SK-N-DZ (cell line): ENCODE data around the gene AJAP1.
"Not testable (repeated sequence)": the region's sequence is repeated elsewhere in the genome, so short reads cannot be mapped to it uniquely, and the experiment has no call there.

ENCODE experiments used
- DNase-seq: peaks from one replicate; pipeline ENCODE4 v3.0.0-alpha.2; 2015; ENCODE audit warnings: low spot score

Gene AJAP1

DNA sequence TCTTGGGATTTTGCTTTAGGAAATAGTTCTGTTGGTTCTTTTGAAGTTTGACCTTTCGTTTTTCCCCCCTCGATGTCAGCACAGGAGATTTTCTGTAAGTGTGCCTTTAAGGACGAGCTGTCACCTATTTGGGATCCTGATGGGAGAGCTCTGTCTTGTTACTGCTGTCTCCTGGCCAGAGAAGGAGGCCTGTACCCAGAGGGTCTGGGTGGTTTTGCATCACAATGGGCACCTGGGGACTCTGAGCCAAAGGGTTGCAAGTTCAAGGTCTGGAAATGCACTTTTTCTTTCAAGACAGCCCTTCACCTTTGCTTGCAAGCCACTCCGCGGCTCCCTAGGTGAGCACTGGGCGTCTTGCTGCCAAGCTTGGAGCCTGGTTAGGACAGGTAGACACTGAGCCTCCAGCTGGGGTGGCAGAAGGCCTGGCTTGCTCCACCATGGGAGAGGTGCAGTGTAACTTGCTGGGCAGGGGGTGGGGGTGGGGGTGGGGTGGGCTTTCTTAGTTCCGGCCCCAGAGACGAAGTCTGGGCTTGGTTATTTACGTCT, 2.9 kb downstream of the AJAP1 start:
- no peak for DNase-seq

DNA sequence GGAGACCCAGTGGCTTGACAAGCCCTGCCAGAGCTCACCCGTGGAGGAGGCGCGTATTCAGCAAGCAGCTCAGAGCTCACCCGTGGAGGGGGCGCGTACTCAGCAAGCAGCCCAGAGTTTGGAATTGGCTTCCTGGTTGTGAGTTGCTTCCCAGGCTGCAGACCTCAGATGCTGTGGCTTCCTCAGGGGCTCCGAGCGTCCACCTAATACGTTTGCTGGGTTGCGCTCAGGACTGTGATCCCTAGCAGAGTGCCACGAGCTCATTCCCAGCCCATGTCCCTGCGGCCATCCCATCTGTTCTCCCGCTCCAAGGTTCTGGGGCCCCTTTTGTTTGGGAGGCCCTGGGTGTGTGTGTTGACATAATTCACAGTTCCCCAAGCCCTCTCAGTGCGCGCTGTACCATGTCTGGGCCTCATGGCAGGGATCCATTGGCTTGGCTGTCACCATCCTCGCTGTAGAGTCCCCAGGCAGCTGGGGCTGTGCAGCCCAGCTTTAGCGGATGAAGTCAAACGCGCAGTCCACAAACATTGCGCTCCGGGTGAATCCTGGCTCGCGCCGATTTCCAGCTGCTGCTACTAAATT, 3.6 kb downstream of the AJAP1 start:
- DNase-seq: no peak

DNA sequence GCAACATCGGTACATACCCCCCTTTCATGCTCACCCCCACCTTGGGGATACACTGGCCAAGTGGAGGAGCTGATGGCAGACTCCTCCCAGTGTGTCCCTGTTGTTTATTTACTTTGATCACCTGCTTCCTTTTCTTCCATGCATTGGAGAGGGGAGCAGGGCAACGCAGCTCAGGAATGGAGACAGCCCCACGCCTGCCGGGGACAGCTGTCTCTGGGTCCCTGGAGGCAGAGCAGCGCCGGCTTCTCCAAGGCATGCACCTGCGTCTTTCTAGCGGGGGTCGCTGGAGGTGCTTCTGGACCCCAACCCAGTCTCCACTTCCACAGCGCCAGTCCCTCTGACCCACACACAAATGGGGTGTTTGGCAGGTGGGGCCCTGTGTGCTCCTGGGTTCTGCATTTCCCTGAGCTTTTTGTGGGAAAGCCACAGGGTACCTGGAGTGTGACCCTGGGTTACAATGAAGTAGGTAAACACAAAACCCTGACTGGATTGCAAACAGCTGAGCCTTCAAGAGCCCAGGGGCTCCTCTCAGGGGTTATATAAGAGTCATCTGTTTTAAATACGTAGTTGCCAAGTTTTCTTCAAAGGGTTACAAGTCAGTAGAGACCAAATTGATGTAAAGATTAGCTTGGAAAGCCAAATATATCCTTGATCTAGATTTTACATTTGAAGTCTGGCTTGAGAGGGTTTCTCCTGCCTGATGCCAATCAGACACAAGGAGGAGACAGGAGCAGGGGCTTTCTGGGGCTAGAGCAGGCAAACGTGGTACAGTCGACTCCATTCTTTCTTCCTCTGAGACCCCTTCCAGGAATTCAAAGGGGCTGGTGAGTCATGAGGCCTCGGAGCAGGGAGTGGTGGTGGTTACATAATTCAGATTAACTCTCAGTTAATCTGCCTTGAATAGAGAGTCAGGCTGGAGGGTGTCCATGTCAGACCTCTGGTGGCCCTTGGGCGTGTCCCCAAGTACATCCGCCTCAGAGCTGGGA, 4.5 kb downstream of the AJAP1 start:
- DNase-seq: no peak

DNA sequence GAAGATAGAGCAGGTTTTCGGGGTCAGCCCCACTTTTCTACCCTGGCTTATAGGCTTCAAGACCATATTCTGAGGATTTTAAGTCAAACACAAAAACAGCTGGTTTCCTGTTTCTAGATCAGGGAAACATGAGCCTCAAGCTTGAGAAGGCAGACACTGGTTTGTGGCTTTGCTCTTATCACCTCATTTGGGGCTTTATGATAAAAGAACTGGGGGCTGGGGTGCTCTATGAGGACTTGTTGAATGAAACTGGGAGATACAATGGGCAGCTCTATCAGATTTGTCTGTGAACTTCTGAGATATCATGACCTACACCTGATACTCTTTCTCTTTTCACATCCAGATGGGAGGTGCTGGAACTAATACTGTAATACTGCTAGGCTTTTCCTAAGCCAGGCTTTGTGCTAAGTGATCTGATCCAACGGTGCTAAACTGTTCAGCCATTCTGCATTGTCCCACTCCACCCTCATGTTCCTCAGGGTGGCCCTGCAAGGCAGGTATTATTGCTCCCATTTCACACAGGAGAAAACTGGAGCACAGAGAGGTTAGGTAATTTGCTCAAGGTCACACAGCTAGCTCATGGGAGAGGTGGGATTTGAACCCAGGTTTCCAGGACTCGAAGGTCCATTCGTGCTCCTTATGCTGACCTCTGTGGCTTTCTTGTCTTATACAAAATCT, 6.6 kb downstream of the AJAP1 start:
- no peak for DNase-seq

DNA sequence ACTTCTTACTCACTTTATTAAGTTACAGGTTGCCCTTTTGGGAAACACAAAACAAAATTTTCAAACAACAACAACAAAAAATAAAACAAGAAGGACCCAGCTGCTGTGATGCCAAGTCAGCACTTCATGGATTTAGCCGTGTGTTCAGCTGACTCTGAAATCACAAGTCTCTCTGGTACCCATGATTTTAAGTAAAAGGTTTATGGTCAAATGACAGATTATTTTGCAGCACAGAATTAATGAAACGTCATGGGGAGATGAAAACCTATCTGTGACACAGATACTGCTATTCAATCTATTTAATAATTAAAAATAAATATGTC, 7.1 kb downstream of the AJAP1 start:
- DNase-seq: no peak

DNA sequence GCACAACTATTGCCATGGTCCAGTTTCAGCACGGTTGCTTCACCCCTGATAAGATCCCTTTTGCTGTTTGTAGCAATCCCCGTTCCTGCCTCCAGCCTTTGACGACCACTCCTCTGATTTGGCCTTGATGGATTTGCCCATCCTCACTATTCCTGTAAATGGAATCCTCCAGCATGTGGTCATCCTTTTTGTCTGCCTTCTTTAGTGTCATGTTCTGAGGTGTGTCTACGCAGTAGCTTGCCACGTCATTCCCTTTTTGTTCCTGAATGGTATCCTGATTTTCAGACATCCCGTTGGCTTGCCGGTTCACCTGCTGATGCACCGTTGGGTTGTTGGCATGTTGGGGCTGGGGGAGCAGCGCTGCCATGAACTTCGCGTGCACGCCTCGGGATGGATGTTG, 7.8 kb downstream of the AJAP1 start:
- DNase-seq: no peak

DNA sequence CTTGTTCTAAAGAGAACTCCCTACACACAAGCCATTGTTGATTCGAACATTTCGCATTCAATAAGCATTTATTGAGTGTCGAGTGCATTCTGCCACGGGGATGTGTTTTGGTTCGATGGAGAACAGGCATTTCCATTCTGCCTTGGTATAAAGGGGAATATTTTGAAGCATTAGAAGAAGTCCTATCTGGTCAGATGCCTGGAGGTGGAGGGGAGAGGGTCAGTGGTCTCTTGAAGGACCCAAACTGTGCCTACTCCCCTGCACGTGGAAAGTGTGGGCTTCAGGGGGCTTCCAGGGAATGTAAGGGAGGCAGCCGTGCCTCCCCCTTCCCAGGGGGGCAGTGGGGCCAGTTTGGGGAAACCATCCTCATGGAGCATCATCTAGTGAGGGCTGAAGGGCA, 8.3 kb downstream of the AJAP1 start:
- DNase-seq: no peak

DNA sequence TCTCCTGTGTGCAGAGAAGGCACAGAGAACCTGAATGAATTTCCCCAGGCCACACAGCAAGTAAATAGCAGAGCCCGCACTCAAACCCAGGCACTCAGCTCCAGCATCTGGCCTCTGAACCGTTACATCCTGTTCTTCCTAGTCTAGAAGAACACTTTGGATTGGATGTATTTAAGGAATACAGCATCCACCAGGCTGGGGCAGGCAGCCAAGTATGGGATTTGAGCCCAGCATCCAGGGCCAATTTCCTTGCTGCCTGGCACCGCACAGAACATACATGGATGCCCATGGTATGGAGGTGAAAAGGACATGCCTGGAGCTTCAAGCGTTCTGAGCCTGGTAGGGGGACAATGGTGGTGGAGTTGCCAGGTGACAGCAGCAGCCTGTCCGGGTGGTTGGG, 9.7 kb downstream of the AJAP1 start:
- no peak for DNase-seq

DNA sequence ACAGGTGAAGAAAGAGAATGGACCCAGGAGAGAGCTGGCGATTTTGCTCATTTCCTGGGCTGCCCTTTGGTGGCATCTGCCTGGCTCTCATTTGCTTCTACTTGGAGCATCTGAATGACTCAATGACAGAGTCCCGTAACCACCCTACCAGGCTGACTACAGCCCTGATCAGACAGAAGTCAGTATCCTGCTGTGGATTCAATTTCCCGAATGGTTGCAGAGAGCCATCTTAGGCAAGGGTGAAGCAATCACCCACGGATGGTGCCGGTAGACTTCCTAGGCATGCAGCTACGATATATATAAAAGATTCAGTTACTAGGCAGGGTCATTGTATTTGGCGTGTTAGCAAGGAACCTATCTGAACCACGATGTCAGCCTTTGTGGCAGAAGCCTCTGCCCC, 10.2 kb downstream of the AJAP1 start:
- DNase-seq: no peak

DNA sequence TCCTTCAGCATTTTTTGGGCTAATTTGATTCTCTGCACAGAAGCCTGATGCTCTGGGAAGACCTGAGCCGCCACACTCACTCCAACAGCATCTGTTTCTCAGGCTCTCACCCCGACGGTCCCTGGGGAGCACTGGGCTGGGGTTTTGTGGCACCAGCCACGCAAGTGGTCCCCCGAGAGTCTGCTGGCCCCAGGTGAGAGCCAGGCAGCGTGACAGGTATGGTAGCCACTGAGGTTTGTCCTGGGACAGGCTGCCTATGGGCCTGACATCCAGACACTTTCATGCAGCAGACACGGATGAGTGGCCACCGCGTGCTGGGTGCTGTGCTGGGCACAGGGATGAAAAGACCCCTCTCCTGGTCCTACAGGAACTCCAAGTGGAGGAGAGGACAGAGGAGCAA, 11.0 kb downstream of the AJAP1 start:
- DNase-seq: no peak

DNA sequence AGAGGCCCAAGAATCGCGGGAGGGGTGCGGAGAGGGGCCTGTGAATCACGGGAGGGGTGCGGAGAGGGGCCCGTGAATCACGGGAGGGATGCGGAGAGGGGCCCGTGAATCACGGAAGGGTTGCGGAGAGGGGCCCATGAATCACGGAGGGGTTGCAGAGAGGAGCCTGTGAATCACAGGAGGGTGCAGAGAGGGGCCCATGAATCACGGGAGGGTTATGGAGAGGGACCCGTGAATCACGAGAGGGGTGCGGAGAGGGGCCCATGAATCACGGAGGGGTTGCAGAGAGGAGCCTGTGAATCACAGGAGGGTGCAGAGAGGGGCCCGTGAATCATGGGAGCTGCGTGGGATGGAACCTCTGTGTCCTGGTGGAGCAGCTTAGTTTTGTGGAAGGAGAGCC, 12.3 kb downstream of the AJAP1 start:
- DNase-seq: not testable (repeated sequence)

DNA sequence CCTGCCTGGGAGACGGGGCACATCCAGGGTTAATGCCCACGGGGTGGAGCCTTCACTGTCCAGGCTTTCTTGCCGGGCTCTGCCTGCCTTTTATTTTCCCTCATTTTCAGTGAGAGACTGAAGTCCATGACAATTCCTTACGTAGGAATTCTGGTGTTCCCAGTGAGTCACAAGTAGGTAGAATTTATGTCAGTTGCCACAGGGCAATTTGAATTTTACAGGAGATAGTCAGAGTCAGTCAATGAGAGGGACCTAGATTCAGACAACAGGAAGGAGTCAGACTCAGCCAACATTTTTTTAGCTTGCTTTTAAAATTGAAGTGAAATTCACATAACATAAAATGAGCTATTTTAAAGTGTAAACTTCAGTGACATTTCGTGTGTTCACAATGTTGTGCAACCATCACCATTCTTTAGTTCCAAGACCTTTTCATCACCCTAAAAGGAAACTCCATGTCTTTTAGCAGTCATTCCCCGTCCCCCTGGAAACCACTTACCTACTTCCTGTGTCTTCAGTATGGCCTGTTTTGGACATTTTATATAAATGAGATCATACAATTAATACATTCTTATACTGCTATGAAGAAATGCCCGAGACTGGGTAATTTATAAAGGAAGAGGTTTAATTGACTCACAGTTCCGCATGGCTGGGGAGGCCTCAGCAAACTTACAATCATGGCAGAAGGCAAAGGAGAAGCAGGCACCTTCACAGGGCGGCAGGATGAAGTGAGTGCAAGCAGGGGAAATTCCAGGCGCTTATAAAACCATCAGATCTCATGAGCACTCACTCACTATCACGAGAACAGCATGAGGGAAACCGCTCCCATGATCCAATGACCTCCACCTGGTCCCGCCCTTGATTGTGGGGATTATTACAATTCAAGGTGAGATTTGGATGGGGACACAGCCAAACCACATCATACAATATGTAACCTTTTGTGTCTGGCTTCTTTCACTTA, 14.6 kb downstream of the AJAP1 start:
- no peak for DNase-seq

DNA sequence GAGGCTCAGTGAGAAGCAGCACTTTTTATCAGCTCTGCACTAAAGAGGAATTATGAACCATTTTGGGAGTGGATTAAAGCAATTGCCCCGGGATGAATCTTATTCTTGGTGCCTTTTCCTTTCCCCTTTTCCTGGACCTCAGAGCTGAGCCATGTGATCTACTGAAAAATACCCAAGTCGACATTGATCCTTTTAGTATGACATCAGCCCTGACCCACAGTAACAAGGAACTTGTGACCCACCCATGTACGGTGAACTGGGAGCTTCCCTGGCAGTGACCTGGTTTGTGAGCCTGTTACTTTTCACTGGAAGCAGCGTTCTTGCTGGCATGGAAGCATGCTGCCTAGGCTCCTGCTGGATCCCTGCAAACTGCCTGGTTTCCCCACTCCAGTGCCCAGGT, 15.9 kb downstream of the AJAP1 start:
- no peak for DNase-seq

DNA sequence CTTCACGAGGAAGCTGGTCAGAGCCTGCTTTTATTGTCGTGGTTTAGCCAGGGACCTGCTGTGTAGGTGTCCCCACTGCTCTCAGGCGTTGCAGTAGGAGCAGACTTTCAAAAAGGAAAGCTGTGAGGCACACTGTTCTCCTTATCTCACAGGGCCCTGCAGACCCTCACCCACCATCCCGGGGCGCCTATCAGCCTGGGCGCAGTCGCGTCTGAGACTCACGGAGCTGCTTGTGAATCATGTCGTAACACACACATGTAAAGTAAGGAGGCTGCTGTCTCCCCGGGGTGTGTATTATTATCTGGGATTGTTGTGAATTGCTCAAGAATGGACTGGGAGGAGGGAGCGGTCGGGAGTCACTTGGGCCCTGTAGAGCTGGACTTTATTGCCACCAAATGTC, 17.4 kb downstream of the AJAP1 start:
- no peak for DNase-seq

DNA sequence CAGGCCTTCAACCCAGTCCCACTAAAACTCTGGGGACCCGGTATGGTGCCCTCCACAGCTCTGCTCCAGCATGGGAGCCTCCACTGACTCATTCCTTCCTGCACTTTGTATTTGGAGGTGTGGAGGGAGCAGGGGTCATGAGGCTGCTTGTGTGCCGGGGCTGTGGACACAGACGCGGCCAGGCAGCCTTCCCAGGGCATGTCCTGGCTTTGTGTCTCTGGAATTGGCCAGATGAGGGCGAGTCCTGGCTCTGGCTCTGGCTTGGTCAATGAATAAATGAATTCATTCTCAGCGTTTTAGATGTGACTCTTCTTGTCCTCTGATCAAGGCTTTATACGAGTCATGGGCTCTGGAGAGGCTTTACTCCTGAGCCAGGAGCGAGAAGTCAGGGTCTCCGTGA, 19.1 kb downstream of the AJAP1 start:
- DNase-seq: no peak

DNA sequence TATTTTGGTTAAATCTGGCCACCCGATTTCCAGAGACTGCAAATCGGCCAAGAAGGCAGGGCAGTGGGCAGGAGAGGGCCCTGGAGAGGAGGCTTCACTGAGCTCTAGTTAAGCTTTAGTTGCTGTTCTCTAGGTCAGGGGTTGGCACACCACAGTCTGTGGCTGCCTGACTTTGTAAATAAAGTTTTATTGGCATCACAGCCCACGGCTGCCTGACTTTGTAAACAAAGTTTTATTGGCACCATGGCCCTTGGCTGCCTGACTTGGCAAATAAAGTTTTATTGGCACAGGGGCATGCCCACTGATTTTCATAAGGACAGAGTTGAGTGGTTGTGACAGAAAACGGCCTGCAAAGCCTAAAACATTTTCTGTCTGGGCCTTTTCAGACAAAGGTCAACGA, 19.7 kb downstream of the AJAP1 start:
- no peak for DNase-seq

DNA sequence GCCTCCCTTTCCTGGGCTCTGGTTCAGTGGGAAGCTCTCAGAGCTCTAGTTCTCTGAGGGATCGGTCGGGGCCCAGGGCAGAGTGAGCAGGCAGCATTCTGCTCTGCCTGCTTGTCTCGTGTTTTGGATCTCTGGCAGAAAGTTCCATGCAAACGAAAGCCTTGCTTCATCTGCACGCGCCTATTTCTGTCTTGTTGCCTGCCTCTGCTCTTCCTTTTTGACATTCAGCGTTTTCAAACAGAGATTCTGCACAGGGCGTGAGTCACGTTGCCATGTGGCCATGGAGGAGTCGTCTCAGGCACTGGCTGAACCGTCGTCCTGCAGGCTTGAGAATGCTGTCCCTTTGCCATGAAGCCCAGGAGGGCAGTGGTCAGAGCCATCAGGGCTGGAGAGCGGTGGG, 20.3 kb downstream of the AJAP1 start:
- no peak for DNase-seq

DNA sequence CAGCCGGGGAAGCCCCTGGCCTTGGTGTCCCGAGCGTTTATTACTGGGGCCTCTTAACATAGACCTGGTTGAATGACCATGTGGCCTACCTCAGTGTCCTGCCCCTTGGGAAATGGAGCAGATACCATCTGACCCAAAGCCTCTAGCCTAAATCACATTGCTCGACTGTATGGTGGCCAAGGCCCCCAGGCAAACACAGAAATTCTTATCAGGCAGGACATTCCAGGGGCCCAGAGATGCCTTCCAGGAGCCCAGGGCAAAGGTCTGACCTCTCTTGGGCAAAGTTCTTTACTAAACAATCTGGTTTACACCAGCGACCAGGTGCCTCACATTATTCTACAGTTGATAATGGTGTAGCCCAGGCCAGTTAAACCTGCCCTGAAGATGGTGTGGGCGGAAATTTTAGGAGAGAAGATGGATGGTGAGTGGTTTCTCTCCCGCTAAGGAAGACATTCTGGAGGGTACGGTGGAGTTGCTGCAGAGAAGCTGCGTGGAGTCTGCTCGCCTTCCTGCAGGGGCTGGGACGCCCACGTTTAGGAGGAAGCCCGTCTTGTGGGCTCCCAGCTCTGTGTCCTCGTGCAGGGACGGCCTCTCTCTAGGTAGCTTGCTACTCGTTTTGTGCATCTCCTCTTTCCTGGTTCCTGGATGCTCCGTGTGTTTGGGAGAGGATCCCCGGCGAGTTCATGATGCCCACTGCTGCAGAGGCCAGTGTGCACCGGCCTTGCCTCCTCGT, 21.2 kb downstream of the AJAP1 start:
- DNase-seq: no peak

DNA sequence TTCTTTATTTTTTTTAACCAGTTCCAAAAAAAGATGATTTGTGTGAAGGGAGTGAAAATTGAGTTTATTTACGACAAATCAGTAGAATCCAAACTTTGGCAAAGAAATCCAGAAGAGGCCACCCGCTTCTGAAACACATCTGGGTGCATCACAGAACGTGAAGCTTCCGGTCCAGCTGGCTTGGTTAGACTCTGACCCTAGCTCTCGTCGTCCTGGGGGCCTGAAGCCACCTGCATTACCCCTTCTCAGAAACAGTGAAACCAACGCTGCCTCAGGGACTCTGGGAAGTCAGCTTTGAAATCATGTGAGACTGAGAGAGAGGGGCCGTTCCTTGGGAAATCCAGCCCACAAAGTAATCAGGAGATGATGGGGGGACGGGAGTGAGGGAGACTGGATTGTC, 21.8 kb downstream of the AJAP1 start:
- no peak for DNase-seq

DNA sequence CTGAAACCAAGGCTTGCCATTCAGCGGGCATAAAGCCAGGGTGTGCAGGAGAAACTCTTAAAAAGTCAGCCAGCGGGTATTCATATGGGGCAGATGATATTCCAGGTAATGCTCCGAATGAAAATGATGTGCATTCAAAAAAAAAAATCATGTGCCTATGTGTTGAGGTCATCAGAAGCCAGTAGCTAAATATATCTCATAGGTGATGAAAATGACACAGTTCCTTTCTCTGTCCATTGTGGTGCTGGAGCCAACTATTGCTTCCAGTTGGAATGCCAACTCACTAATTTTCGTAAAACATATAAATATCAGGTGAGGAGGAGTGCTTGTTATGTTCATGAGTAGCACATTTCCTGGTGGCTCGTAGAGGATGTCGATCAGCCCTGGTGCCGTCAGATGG, 23.2 kb downstream of the AJAP1 start:
- DNase-seq: no peak
